HL-60 (cell line): ENCODE data around the gene MAP3K20.

Experiments
- DNase-seq, 2 experiments: peaks; one replicate each; pipeline ENCODE4 v3.0.0-alpha.2; 2010 to 2020; ENCODE audit warnings: low read depth in 1 of 2, low spot score in 1 of 2
- H3K27ac ChIP-seq: fragments of 250-450 bp; sonication (Bioruptor Pico); replicated peaks from 2 replicates; pipeline ENCODE4 v1.5.1; 2020; ENCODE audit warnings: mild to moderate bottlenecking, moderate library complexity
- H3K27me3 ChIP-seq: fragments of 250-450 bp; sonication (Bioruptor Pico); 2 replicates; pipeline ENCODE4 v1.5.1; 2021; ENCODE audit warnings: mild to moderate bottlenecking, moderate library complexity; ENCODE audit not compliant: insufficient read depth, poor library complexity, severe bottlenecking
- H3K4me3 ChIP-seq: replicated peaks from 2 replicates; pipeline ENCODE4 v1.5.1; 2011; ENCODE audit warnings: mild to moderate bottlenecking, control low read depth, low read length; ENCODE audit not compliant: insufficient read depth
- GABPA ChIP-seq: IDR thresholded peaks from 2 replicates; pipeline ENCODE4 v1.6.1; 2012; ENCODE audit warnings: low read depth
- POLR2AphosphoS5 ChIP-seq: IDR thresholded peaks from 2 replicates; pipeline ENCODE4 v1.6.1; 2012; ENCODE audit warnings: low read depth
- SPI1 ChIP-seq: IDR thresholded peaks from 2 replicates; pipeline ENCODE4 v1.6.1; 2012; ENCODE audit warnings: low read depth, mild to moderate bottlenecking, borderline replicate concordance
- TF ChIP-seq, protein P1 (sequence below): IDR thresholded peaks from one replicate; pipeline ENCODE4 v1.5.1; 2011; ENCODE audit warnings: low read length, control low read depth, inconsistent platforms; ENCODE audit not compliant: insufficient read depth
- TF ChIP-seq, protein P2 (sequence below): IDR thresholded peaks from 2 replicates; pipeline ENCODE4 v1.6.1; 2012; ENCODE audit warnings: low read depth; ENCODE audit not compliant: insufficient replicate concordance

The MAP3K20 gene

DNA sequence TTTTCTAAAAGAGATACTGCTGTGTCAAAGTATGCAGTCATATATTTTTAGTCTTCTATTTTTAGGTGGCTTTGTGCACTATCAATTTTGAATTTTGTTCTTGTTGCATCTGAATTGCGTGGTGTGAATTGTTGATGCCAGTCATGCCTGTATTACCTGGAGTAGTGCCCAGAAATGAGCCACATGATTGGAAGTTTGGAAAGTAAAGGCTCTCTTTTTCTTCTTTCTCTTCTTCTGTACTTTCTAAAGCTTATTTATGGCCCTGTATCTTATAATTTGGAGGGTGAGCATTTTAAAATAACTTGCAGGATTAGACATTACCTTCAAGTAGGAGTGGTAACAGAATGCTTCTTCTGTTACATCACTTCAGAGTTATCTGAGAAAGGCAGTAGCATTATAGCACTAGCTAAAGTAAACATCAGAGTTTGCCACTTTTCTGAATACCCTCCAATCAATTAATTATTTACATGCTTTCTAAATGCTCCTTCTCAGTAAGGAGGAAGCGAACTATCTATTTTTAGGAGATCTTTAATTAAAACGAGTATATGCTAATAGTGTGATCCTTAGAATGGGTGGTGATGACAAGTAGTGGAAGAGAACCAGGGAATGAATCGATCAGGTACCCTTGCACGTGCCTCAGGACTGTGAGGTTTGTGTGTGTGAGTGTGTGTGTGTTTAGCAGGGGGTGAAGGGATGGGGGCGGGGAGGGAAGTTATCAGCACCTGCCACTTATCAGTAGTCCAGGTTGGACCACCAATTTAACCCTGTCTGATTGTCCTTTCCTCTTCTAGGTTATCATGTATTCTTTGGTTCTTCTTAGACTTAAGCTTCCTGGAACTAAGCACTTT is 112.5 kb downstream of the MAP3K20 start:
- DNase-seq: no peak
- TF ChIP-seq SPI1 (no peak), GABPA (no peak), POLR2AphosphoS5 (no peak)
- TF ChIP-seq, protein P1, sequence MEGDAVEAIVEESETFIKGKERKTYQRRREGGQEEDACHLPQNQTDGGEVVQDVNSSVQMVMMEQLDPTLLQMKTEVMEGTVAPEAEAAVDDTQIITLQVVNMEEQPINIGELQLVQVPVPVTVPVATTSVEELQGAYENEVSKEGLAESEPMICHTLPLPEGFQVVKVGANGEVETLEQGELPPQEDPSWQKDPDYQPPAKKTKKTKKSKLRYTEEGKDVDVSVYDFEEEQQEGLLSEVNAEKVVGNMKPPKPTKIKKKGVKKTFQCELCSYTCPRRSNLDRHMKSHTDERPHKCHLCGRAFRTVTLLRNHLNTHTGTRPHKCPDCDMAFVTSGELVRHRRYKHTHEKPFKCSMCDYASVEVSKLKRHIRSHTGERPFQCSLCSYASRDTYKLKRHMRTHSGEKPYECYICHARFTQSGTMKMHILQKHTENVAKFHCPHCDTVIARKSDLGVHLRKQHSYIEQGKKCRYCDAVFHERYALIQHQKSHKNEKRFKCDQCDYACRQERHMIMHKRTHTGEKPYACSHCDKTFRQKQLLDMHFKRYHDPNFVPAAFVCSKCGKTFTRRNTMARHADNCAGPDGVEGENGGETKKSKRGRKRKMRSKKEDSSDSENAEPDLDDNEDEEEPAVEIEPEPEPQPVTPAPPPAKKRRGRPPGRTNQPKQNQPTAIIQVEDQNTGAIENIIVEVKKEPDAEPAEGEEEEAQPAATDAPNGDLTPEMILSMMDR: no peak
- TF ChIP-seq, protein P2, sequence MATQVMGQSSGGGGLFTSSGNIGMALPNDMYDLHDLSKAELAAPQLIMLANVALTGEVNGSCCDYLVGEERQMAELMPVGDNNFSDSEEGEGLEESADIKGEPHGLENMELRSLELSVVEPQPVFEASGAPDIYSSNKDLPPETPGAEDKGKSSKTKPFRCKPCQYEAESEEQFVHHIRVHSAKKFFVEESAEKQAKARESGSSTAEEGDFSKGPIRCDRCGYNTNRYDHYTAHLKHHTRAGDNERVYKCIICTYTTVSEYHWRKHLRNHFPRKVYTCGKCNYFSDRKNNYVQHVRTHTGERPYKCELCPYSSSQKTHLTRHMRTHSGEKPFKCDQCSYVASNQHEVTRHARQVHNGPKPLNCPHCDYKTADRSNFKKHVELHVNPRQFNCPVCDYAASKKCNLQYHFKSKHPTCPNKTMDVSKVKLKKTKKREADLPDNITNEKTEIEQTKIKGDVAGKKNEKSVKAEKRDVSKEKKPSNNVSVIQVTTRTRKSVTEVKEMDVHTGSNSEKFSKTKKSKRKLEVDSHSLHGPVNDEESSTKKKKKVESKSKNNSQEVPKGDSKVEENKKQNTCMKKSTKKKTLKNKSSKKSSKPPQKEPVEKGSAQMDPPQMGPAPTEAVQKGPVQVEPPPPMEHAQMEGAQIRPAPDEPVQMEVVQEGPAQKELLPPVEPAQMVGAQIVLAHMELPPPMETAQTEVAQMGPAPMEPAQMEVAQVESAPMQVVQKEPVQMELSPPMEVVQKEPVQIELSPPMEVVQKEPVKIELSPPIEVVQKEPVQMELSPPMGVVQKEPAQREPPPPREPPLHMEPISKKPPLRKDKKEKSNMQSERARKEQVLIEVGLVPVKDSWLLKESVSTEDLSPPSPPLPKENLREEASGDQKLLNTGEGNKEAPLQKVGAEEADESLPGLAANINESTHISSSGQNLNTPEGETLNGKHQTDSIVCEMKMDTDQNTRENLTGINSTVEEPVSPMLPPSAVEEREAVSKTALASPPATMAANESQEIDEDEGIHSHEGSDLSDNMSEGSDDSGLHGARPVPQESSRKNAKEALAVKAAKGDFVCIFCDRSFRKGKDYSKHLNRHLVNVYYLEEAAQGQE: no peak
- Histone ChIP-seq H3K4me3 (no peak overlapping the region), H3K27me3 (no peaks in the 10 kb centered on the region), H3K27ac (no peak overlapping the region)

DNA sequence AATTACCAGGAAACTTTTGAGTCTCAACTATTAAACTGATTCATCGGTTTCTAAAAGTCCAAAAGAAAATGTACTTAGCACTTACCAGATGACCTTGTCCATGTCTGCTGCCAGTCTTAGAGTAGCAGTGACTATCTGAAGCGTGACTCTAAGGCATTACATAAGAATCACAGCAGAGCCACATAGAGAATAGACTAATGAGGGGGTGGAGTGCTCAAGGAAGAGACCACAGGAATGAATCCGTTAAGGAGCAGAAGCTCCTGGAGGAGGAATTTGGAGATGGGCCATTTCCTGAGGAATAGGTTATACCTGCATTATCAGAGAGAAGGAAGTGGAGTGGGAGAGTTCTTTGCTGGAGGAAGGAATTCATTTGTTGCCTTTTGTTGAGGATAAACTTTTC is 116.0 kb downstream of the MAP3K20 start:
- H3K4me3 ChIP-seq: no peak overlapping the region
- no peaks in the 10 kb centered on the region for H3K27me3 ChIP-seq
- H3K27ac ChIP-seq: no peak overlapping the region
- DNase-seq: no peak
- TF ChIP-seq SPI1 (no peak), GABPA (no peak), POLR2AphosphoS5 (no peak)
- TF ChIP-seq, protein P2: no peak
- TF ChIP-seq, protein P1: no peak

DNA sequence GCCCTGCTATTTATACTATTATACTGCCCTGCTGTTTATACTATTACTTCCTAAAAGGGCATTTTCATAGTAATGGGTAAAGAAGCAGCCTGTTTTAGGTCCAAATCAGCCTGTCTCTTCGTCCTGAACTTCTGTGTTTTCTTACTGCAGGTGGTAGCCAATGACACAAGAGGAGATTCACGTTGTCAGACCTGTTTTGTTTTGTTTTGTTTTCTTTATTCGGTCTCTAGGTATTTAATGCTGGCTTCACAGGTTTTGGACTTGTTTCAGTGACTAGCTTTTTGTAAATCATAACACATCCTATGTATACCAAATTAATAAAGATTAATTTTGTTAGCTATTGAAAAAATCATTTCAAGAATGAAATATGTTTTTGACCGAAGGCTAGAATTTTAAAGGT is 116.4 kb downstream of the MAP3K20 start:
- Histone ChIP-seq H3K27me3 (no peaks in the 10 kb centered on the region), H3K27ac (no peak overlapping the region), H3K4me3 (no peak overlapping the region)
- TF ChIP-seq POLR2AphosphoS5: no peak
- TF ChIP-seq, protein P1: no peak
- no peak for TF ChIP-seq GABPA
- TF ChIP-seq, protein P2: no peak
- no peak for TF ChIP-seq SPI1
- DNase-seq: no peak
